ENCODE measurements around the gene CEPT1.

The CEPT1 gene

GRCh38 chr1:111216751-111217150, 76.7 kb downstream of the CEPT1 start:
- TF ChIP-seq CTCF (IDR thresholded peaks at IDR 0.05; ENCODE audit: low read depth, low read length) (no peak), EZH2phosphoT487 (IDR thresholded peaks at IDR 0.05; ENCODE audit: low read depth) (no peak)
- Histone ChIP-seq H3K4me2 (ENCODE audit: low read length) (peak overlapping the region; percentile 47), H3K4me1 (ENCODE audit: low read length) (peaks cover 67% of the 10 kb centered on the region), H3K79me2 (ENCODE audit: low read length) (no peaks in the 10 kb centered on the region), H3K36me3 (replicated peaks; ENCODE audit: low read depth, low read length) (no peaks in the 10 kb centered on the region), H4K20me1 (ENCODE audit: insufficient read depth, low read length) (no peaks in the 10 kb centered on the region), H3K27ac (ENCODE audit: low read length) (peak overlapping the region; percentile 48), H3K9ac (ENCODE audit: low read length) (no peak overlapping the region), H3K9me3 (ENCODE audit: insufficient read depth, low read length) (peaks cover 39% of the 10 kb centered on the region; the same call in 1 of the 2 replicates), H3K27me3 (ENCODE audit: low read depth, low read length) (no peaks in the 10 kb centered on the region), H2AFZ (ENCODE audit: low read depth, low read length) (no peak overlapping the region; the same call in 1 of the 2 replicates), H3K4me3 (ENCODE audit: low read length) (no peak overlapping the region)

GRCh38 chr1:111217183-111217910, 77.3 kb downstream of the CEPT1 start:
- Histone ChIP-seq H3K4me1 (ENCODE audit: low read length) (peaks cover 73% of the 10 kb centered on the region), H3K36me3 (replicated peaks; ENCODE audit: low read depth, low read length) (no peaks in the 10 kb centered on the region), H3K9ac (ENCODE audit: low read length) (no peak overlapping the region), H3K4me3 (ENCODE audit: low read length) (no peak overlapping the region), H3K79me2 (ENCODE audit: low read length) (no peaks in the 10 kb centered on the region), H3K27me3 (ENCODE audit: low read depth, low read length) (no peaks in the 10 kb centered on the region), H4K20me1 (ENCODE audit: insufficient read depth, low read length) (no peaks in the 10 kb centered on the region), H3K4me2 (ENCODE audit: low read length) (peak overlapping the region; percentile 47), H3K9me3 (ENCODE audit: insufficient read depth, low read length) (peaks cover 39% of the 10 kb centered on the region; the same call in 1 of the 2 replicates), H3K27ac (ENCODE audit: low read length) (peak overlapping the region; percentile 48; the same call in 1 of the 2 replicates), H2AFZ (ENCODE audit: low read depth, low read length) (0 out of 2 replicates have a peak overlapping the region, but pooled peaks have one; percentile 46)
- TF ChIP-seq EZH2phosphoT487 (IDR thresholded peaks at IDR 0.05; ENCODE audit: low read depth) (no peak), CTCF (IDR thresholded peaks at IDR 0.05; ENCODE audit: low read depth, low read length) (no peak)

GRCh38 chr1:111218701-111219556, 78.9 kb downstream of the CEPT1 start:
- Histone ChIP-seq H2AFZ (ENCODE audit: low read depth, low read length) (no peak overlapping the region; the same call in 1 of the 2 replicates), H3K79me2 (ENCODE audit: low read length) (no peaks in the 10 kb centered on the region), H3K4me1 (ENCODE audit: low read length) (peaks cover 81% of the 10 kb centered on the region), H3K36me3 (replicated peaks; ENCODE audit: low read depth, low read length) (no peaks in the 10 kb centered on the region), H3K9me3 (ENCODE audit: insufficient read depth, low read length) (peaks cover 38% of the 10 kb centered on the region; the same call in 1 of the 2 replicates), H3K27me3 (ENCODE audit: low read depth, low read length) (no peaks in the 10 kb centered on the region), H4K20me1 (ENCODE audit: insufficient read depth, low read length) (no peaks in the 10 kb centered on the region), H3K27ac (ENCODE audit: low read length) (peak overlapping the region; percentile 27; the same call in 1 of the 2 replicates), H3K4me3 (ENCODE audit: low read length) (no peak overlapping the region), H3K4me2 (ENCODE audit: low read length) (peak overlapping the region; percentile 38; the same call in 1 of the 2 replicates), H3K9ac (ENCODE audit: low read length) (no peak overlapping the region)
- TF ChIP-seq EZH2phosphoT487 (IDR thresholded peaks at IDR 0.05; ENCODE audit: low read depth) (no peak), CTCF (IDR thresholded peaks at IDR 0.05; ENCODE audit: low read depth, low read length) (no peak)
